ENCODE measurements around the gene ZIC4. TPM values are rescaled to one million over a fixed set of nuclear protein-coding genes. Genes with fewer than 3 reads are reported as not detected.

The ZIC4 gene
- polyA plus RNA-seq, 3 donors, result not detected

DNA sequence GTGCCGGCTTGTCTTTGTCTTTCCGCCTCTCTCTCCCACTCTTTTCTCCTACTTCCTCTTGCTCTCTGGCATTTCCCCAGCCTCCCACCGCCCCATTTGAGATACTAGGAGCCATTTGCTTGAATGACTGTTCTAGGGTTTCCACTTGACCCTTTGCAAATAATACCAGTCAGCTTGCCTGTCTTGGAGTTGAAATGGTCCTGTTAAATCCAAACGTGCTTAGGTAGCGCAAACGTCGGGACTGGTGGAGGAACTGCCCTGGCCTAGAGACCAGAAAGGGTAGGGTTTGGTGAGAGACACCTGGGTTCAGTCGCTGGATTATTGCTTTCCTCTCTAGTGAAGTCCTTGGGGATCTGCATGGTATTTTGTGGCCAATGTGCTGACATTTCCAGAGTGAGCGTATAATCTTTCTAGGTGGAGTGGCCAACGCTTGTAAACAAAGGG is 13.5 kb upstream of the ZIC4 start:
- peaks cover 14 to 63% (median 55%) of the 10 kb centered on the region in 7 donors for H3K9me3 Mint-ChIP-seq
- no peaks in the 10 kb centered on the region for H3K36me3 ChIP-seq (replicated peaks in 1 of 2; ENCODE audit: control insufficient read depth in 1 of 2, insufficient read depth in 2 of 2, low read length in 2 of 2)
- H3K4me3 ChIP-seq (replicated peaks in 1 of 3; ENCODE audit: low read depth in 2 of 3, low read length in 3 of 3), result no peak overlapping the region
- peak overlapping the region in 1 of 2 donors; percentile 80 for H3K4me3 Mint-ChIP-seq
- no peak overlapping the region for H2AFZ ChIP-seq (ENCODE audit: insufficient read depth, low read depth, low read length, poor library complexity, severe bottlenecking)
- no peak for TF ChIP-seq CTCF (IDR thresholded peaks at IDR 0.05)
- peaks cover 8% of the 10 kb centered on the region for H3K4me1 Mint-ChIP-seq
- peaks cover 95 to 100% of the 10 kb centered on the region in 2 donors for H3K27me3 ChIP-seq (ENCODE audit: control insufficient read depth in 2 of 2, insufficient read depth in 2 of 2, low read length in 2 of 2)
- H4K20me1 ChIP-seq (ENCODE audit: insufficient read depth, low read length), result no peaks in the 10 kb centered on the region
- no peak overlapping the region for H3K9ac ChIP-seq (ENCODE audit: insufficient read depth, low read length, poor library complexity, severe bottlenecking)
- peaks cover 12 to 13% of the 10 kb centered on the region in 2 donors for H3K36me3 Mint-ChIP-seq
- no peak overlapping the region for H3K4me2 ChIP-seq (replicated peaks; ENCODE audit: extremely low read depth, low read length, poor library complexity, severe bottlenecking)
- peaks cover 98 to 100% (median 100%) of the 10 kb centered on the region in 3 donors for H3K27me3 Mint-ChIP-seq (ENCODE audit: low read depth in 3 of 3)
- H3K4me1 ChIP-seq (ENCODE audit: control insufficient read depth in 1 of 2, insufficient read depth in 2 of 2, low read length in 2 of 2), result no peaks in the 10 kb centered on the region
- H3K27ac ChIP-seq (ENCODE audit: low read depth in 1 of 2, low read length in 2 of 2), result no peak overlapping the region
- no peaks in the 10 kb centered on the region for H3K79me2 ChIP-seq (ENCODE audit: insufficient read depth, low read length)
- H3K9me3 ChIP-seq (replicated peaks in 1 of 2; ENCODE audit: control insufficient read depth in 1 of 2, insufficient read depth in 1 of 2, low read length in 2 of 2), result peaks cover 53 to 80% of the 10 kb centered on the region in 2 donors
- 12% methylated on average over 9 of the region's 10 CpGs for WGBS (ENCODE audit: insufficient coverage)
- DNase-seq, result no peak
- no peak overlapping the region for H3K27ac Mint-ChIP-seq
- intact Hi-C loops (cut with micrococcal nuclease), result no loop called here

GRCh38 chr3:147418808-147419701 is 12.7 kb upstream of the ZIC4 start:
- Histone ChIP-seq H4K20me1 (ENCODE audit: insufficient read depth, low read length) (no peaks in the 10 kb centered on the region), H3K4me1 (ENCODE audit: control insufficient read depth in 1 of 2, insufficient read depth in 2 of 2, low read length in 2 of 2) (no peaks in the 10 kb centered on the region), H3K4me2 (replicated peaks; ENCODE audit: extremely low read depth, low read length, poor library complexity, severe bottlenecking) (peak overlapping the region; percentile 22), H3K79me2 (ENCODE audit: insufficient read depth, low read length) (no peaks in the 10 kb centered on the region), H3K27me3 (ENCODE audit: control insufficient read depth in 2 of 2, insufficient read depth in 2 of 2, low read length in 2 of 2) (peaks cover 95 to 100% of the 10 kb centered on the region in 2 donors), H2AFZ (ENCODE audit: insufficient read depth, low read depth, low read length, poor library complexity, severe bottlenecking) (no peak overlapping the region), H3K4me3 (replicated peaks in 1 of 3; ENCODE audit: low read depth in 2 of 3, low read length in 3 of 3) (no peak overlapping the region), H3K27ac (ENCODE audit: low read depth in 1 of 2, low read length in 2 of 2) (no peak overlapping the region), H3K36me3 (replicated peaks in 1 of 2; ENCODE audit: control insufficient read depth in 1 of 2, insufficient read depth in 2 of 2, low read length in 2 of 2) (no peaks in the 10 kb centered on the region), H3K9ac (ENCODE audit: insufficient read depth, low read length, poor library complexity, severe bottlenecking) (no peak overlapping the region), H3K9me3 (replicated peaks in 1 of 2; ENCODE audit: control insufficient read depth in 1 of 2, insufficient read depth in 1 of 2, low read length in 2 of 2) (peaks cover 46 to 81% of the 10 kb centered on the region in 2 donors)
- Mint-ChIP-seq H3K4me1 (peaks cover 8% of the 10 kb centered on the region), H3K27me3 (ENCODE audit: low read depth in 3 of 3) (peaks cover 98 to 100% (median 100%) of the 10 kb centered on the region in 3 donors), H3K9me3 (peaks cover 14 to 67% (median 55%) of the 10 kb centered on the region in 7 donors), H3K4me3 (peak overlapping the region; percentile 27 to 80), H3K27ac (no peak overlapping the region), H3K36me3 (peaks cover 12 to 13% of the 10 kb centered on the region in 2 donors)
- DNase-seq, result no peak
- WGBS (ENCODE audit: insufficient coverage), result 3% methylated on average over 41 of the region's 54 CpGs
- intact Hi-C loops (cut with micrococcal nuclease), result no loop called here
- TF ChIP-seq CTCF (IDR thresholded peaks at IDR 0.05), result no peak

All from CD14-positive monocyte (primary cell).